HepG2 (cell line): ENCODE results near the gene CLEC16A. TPM values are rescaled to one million over a fixed set of nuclear protein-coding genes. Genes with fewer than 3 reads are reported as not detected.

Experiments used
- ADNP ChIP-seq: sonication (generic); formaldehyde crosslinking; IDR thresholded peaks from 2 replicates; pipeline ENCODE4 v1.4.0; 2020; ENCODE audit warnings: missing genetic modification reagents
- CSRNP1 ChIP-seq: sonication (generic); formaldehyde crosslinking; IDR thresholded peaks from 2 replicates; pipeline ENCODE4 v1.8.1; 2023; ENCODE audit warnings: mild to moderate bottlenecking, missing genetic modification reagents
- DR1 ChIP-seq: sonication (generic); formaldehyde crosslinking; IDR thresholded peaks from 2 replicates; pipeline ENCODE4 v1.8.0; 2021; ENCODE audit warnings: mild to moderate bottlenecking, missing genetic modification reagents, inconsistent platforms
- GABPA ChIP-seq, 2 experiments: IDR thresholded peaks; 2 replicates each; pipeline ENCODE4 v1.6.1; 2011 to 2016; ENCODE audit warnings: low read depth in 2 of 2, low read length in 1 of 2, missing biosample characterization in 1 of 2, missing genetic modification characterization in 1 of 2
- GATAD1 ChIP-seq: IDR thresholded peaks from 2 replicates; pipeline ENCODE4 v1.6.1; 2016; ENCODE audit warnings: missing genetic modification reagents, missing compliant biosample characterization
- HOXA3 ChIP-seq: sonication (generic); formaldehyde crosslinking; IDR thresholded peaks from 2 replicates; pipeline ENCODE4 v1.5.0; 2020; ENCODE audit warnings: missing genetic modification reagents
- ISX ChIP-seq: sonication (generic); formaldehyde crosslinking; conservative IDR thresholded peaks from 2 replicates; pipeline ENCODE4 v1.5.0; 2020; ENCODE audit warnings: missing genetic modification reagents
- KDM6A ChIP-seq: IDR thresholded peaks from 2 replicates; pipeline ENCODE4 v1.6.1; 2016; ENCODE audit warnings: low read depth
- MATR3 ChIP-seq: sonication (generic); formaldehyde crosslinking; IDR thresholded peaks from 2 replicates; pipeline ENCODE4 v1.4.0; 2020; ENCODE audit warnings: missing genetic modification reagents
- MBNL3 ChIP-seq: fragments of 250-450 bp; sonication (Bioruptor Pico); conservative IDR thresholded peaks from 2 replicates; pipeline ENCODE4 v1.8.0; 2022; ENCODE audit warnings: mild to moderate bottlenecking, inconsistent platforms
- NCOA2 ChIP-seq: sonication (generic); formaldehyde crosslinking; IDR thresholded peaks from 2 replicates; pipeline ENCODE4 v1.8.0; 2022; ENCODE audit warnings: inconsistent platforms
- RFX1 ChIP-seq: fragments of 450-650 bp; IDR thresholded peaks from 2 replicates; pipeline ENCODE4 v1.6.1; 2017
- RFX5 ChIP-seq: IDR thresholded peaks from 2 replicates; pipeline ENCODE4 v1.6.1; 2011; ENCODE audit warnings: low read depth, low read length, improper control_type of control experiment
- SMAD1 ChIP-seq: sonication (generic); formaldehyde crosslinking; IDR thresholded peaks from 2 replicates; pipeline ENCODE4 v1.4.0; 2020; ENCODE audit warnings: missing genetic modification reagents, low read depth, mild to moderate bottlenecking, borderline replicate concordance
- SMAD9 ChIP-seq: sonication (generic); formaldehyde crosslinking; IDR thresholded peaks from 2 replicates; pipeline ENCODE4 v1.5.1; 2020; ENCODE audit warnings: mild to moderate bottlenecking, missing genetic modification reagents
- SOX13 ChIP-seq, 3 experiments: fragments of 450-650 bp in 1 of 3; sonication (generic) in 1 of 3; formaldehyde crosslinking in 1 of 3; IDR thresholded peaks in 2 of 3; conservative IDR thresholded peaks in 1 of 3; 2 replicates each; pipeline versions ENCODE4 v1.5.0 to v1.6.1; 2016 to 2020; ENCODE audit warnings: antibody characterized with exemption in 1 of 3, mild to moderate bottlenecking in 1 of 3, missing compliant biosample characterization in 1 of 3, missing genetic modification reagents in 1 of 3, moderate library complexity in 1 of 3
- TGIF2 ChIP-seq: IDR thresholded peaks from 2 replicates; pipeline ENCODE4 v1.6.1; 2016; ENCODE audit warnings: control low read depth, missing compliant biosample characterization
- TSC22D2 ChIP-seq: sonication (generic); formaldehyde crosslinking; IDR thresholded peaks from 2 replicates; pipeline ENCODE4 v1.5.1; 2020; ENCODE audit warnings: missing genetic modification reagents, mild to moderate bottlenecking, borderline replicate concordance
- WIZ ChIP-seq: sonication (generic); formaldehyde crosslinking; IDR thresholded peaks from 2 replicates; pipeline ENCODE4 v1.5.1; 2020; ENCODE audit warnings: mild to moderate bottlenecking, missing genetic modification reagents
- ZFP36 ChIP-seq: fragments of 150-350 bp; IDR thresholded peaks from 2 replicates; pipeline ENCODE4 v1.6.1; 2018; ENCODE audit warnings: borderline replicate concordance, low read length, low read depth; ENCODE audit not compliant: partially characterized antibody
- ZMYM4 ChIP-seq: sonication (generic); formaldehyde crosslinking; IDR thresholded peaks from 2 replicates; pipeline ENCODE4 v1.8.1; 2023; ENCODE audit warnings: mild to moderate bottlenecking, missing genetic modification reagents
- ZNF263 ChIP-seq: sonication (generic); formaldehyde crosslinking; IDR thresholded peaks from 2 replicates; pipeline ENCODE4 v1.4.0; 2020; ENCODE audit warnings: missing genetic modification reagents
- ZNF552 ChIP-seq: sonication (generic); formaldehyde crosslinking; IDR thresholded peaks from 2 replicates; pipeline ENCODE4 v1.9.0; 2022; ENCODE audit warnings: missing genetic modification reagents, mild to moderate bottlenecking, borderline replicate concordance
- ZNF746 ChIP-seq: sonication (generic); formaldehyde crosslinking; IDR thresholded peaks from 2 replicates; pipeline ENCODE4 v1.8.0; 2022; ENCODE audit warnings: mild to moderate bottlenecking, missing genetic modification reagents
- ZNF766 ChIP-seq: sonication (generic); formaldehyde crosslinking; IDR thresholded peaks from 2 replicates; pipeline ENCODE4 v1.5.0; 2020; ENCODE audit warnings: missing genetic modification reagents, borderline replicate concordance
- ZNF780A ChIP-seq: sonication (generic); formaldehyde crosslinking; IDR thresholded peaks from 2 replicates; pipeline ENCODE4 v1.8.0; 2022; ENCODE audit warnings: mild to moderate bottlenecking, missing genetic modification reagents, moderate library complexity
- ZNF782 ChIP-seq: sonication (generic); formaldehyde crosslinking; IDR thresholded peaks from 2 replicates; pipeline ENCODE4 v1.4.0; 2020; ENCODE audit warnings: missing genetic modification reagents, mild to moderate bottlenecking, borderline replicate concordance
- ZSCAN12 ChIP-seq: sonication (generic); formaldehyde crosslinking; IDR thresholded peaks from 2 replicates; pipeline ENCODE4 v1.9.0; 2021; ENCODE audit warnings: mild to moderate bottlenecking, missing genetic modification reagents
- polyA plus RNA-seq, 8 experiments: library from polyadenylated mRNA; depleted of rRNA in 3 of 8; stranded (reverse) in 7 of 8; unstranded in 1 of 8; fragments of >200 nt; fragmentation: Illumina TruSeq in 4 of 8; extraction: Trizol in 4 of 8; gene quantifications; 2 replicates each; pipeline versions ENCODE4 v1.2.1 to v1.2.3, GENCODE V29; 2011 to 2016; ENCODE audit warnings: low read depth in 4 of 8, missing spikeins in 1 of 8, mixed read lengths in 1 of 8; ENCODE audit not compliant: insufficient read depth in 1 of 8
- total RNA-seq, 5 experiments: library from RNA; depleted of rRNA; stranded (reverse); fragments of >200 nt; fragmentation: Illumina TruSeq; extraction: Trizol; gene quantifications; 2 replicates each; pipeline ENCODE4 v1.2.3, GENCODE V29; 2016; ENCODE audit warnings: low read depth in 1 of 5
- TF ChIP-seq, protein P1 (sequence below): sonication (generic); formaldehyde crosslinking; IDR thresholded peaks from 2 replicates; pipeline ENCODE4 v1.8.1; 2023; ENCODE audit warnings: mild to moderate bottlenecking, missing genetic modification reagents, borderline replicate concordance
- TF ChIP-seq, protein P2 (sequence below): IDR thresholded peaks from 2 replicates; pipeline ENCODE4 v1.6.1; 2018; ENCODE audit warnings: missing genetic modification reagents

Gene CLEC16A
- total and polyA plus RNA-seq, 2 of the 13 experiments (the other 11 are each of a cell fraction or from before 2014, with no cell fraction given) = 8.5 to 10.3 TPM

- TF ChIP-seq ZFP36 = peak; percentile 56
- TF ChIP-seq ZNF780A (CRISPR knock-in tag) = no peak
- no peak for TF ChIP-seq SMAD1 (CRISPR knock-in tag)
- peak; percentile 43; the same call in 1 of the 2 replicates for TF ChIP-seq TGIF2
- no peak; the same call in none of the 2 replicates for TF ChIP-seq ZNF552 (CRISPR knock-in tag)
- peak; percentile 62 for TF ChIP-seq GATAD1 (CRISPR knock-in tag)
- no peak for TF ChIP-seq ADNP (CRISPR knock-in tag)
- peak; percentile 69 for TF ChIP-seq HOXA3 (CRISPR knock-in tag)
- TF ChIP-seq NCOA2 (CRISPR knock-in tag) = no peak
- no peak for TF ChIP-seq GABPA (IDR thresholded peaks at IDR 0.05; ENCODE audit: low read depth, low read length)
- peak; percentile 29; the same call in 1 of the 2 replicates for TF ChIP-seq GABPA (CRISPR knock-in tag; IDR thresholded peaks at IDR 0.05; ENCODE audit: low read depth)
- TF ChIP-seq SMAD9 (CRISPR knock-in tag) = 0 out of 2 replicates have a peak, but pooled peaks have one; percentile 70
- TF ChIP-seq SOX13 (IDR thresholded peaks at IDR 0.05) = no peak
- TF ChIP-seq SOX13 (CRISPR knock-in tag; conservative IDR thresholded peaks at IDR 0.05 in 1 of 2, IDR thresholded peaks at IDR 0.05 in 1 of 2) = peak in 1 of 2 experiments; percentile 58; a peak in 1 of 4 replicates
- TF ChIP-seq, protein P1, sequence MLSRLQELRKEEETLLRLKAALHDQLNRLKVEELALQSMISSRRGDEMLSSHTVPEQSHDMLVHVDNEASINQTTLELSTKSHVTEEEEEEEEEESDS = no peak
- no peak for TF ChIP-seq MATR3
- TF ChIP-seq, protein P2, sequence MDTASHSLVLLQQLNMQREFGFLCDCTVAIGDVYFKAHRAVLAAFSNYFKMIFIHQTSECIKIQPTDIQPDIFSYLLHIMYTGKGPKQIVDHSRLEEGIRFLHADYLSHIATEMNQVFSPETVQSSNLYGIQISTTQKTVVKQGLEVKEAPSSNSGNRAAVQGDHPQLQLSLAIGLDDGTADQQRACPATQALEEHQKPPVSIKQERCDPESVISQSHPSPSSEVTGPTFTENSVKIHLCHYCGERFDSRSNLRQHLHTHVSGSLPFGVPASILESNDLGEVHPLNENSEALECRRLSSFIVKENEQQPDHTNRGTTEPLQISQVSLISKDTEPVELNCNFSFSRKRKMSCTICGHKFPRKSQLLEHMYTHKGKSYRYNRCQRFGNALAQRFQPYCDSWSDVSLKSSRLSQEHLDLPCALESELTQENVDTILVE (CRISPR knock-in tag) = peak; percentile 78; the same call in 1 of the 2 replicates
- TF ChIP-seq ISX (CRISPR knock-in tag) = no peak
- TF ChIP-seq RFX5 = no peak
- no peak for TF ChIP-seq ZNF766 (CRISPR knock-in tag)
- no peak for TF ChIP-seq CSRNP1 (CRISPR knock-in tag)
- peak; percentile 18; the same call in 1 of the 2 replicates for TF ChIP-seq ZNF263 (CRISPR knock-in tag)
- TF ChIP-seq ZMYM4 (CRISPR knock-in tag) = peak; percentile 38; the same call in 1 of the 2 replicates
- no peak for TF ChIP-seq DR1 (CRISPR knock-in tag)
- TF ChIP-seq MBNL3 (CRISPR knock-in tag) = no peak
- TF ChIP-seq RFX1 = no peak
- TF ChIP-seq ZSCAN12 = no peak
- TF ChIP-seq ZNF782 = 0 out of 2 replicates have a peak, but pooled peaks have one; percentile 57
- TF ChIP-seq ZNF746 (CRISPR knock-in tag) = no peak; the same call in 1 of the 2 replicates
- no peak for TF ChIP-seq WIZ (CRISPR knock-in tag)
- TF ChIP-seq TSC22D2 (CRISPR knock-in tag) = 0 out of 2 replicates have a peak, but pooled peaks have one; percentile 47
- no peak for TF ChIP-seq KDM6A (CRISPR knock-in tag)
These were observed 25.9 kb upstream of the CLEC16A start (continued) for GRCh38 chr16:10918294-10919002.
